Epithelial cell of esophagus (primary cell): ENCODE data around the gene KBTBD13.

Experiments used
- DNase-seq: peaks from one replicate; pipeline ENCODE4 v3.0.0; 2010; ENCODE audit warnings: low read depth
- H3K4me3 ChIP-seq: 2 replicates; pipeline ENCODE4 v1.5.1; 2011; ENCODE audit warnings: mild to moderate bottlenecking, low read length, control low read depth
- CTCF ChIP-seq: IDR thresholded peaks from 2 replicates; pipeline ENCODE4 v1.5.1; 2011; ENCODE audit warnings: low read depth, mild to moderate bottlenecking, low read length, control low read depth, inconsistent platforms; ENCODE audit not compliant: insufficient read depth; ENCODE audit errors: missing control alignments

The KBTBD13 gene

DNA sequence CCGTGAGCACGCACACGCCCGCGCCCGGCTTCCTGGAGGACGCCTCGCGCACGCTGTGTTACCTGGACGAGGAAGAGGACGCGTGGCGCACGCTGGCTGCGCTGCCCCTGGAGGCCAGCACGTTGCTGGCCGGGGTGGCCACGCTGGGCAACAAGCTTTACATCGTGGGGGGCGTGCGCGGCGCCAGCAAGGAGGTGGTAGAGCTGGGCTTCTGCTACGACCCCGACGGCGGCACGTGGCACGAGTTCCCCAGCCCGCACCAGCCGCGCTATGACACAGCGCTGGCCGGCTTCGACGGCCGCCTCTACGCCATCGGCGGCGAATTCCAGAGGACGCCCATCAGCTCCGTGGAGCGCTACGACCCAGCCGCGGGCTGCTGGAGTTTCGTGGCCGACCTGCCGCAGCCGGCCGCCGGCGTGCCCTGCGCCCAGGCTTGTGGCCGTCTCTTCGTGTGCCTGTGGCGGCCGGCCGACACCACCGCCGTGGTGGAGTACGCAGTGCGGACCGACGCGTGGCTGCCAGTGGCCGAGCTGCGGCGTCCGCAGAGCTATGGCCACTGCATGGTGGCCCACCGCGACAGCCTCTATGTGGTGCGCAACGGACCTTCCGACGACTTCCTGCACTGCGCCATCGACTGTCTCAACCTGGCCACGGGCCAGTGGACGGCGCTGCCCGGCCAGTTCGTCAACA is 890 bp downstream of the KBTBD13 start:
- no peak for DNase-seq
- no peak for TF ChIP-seq CTCF
- H3K4me3 ChIP-seq: no peak overlapping the region

GRCh38 chr15:65077981-65078352 is 1.4 kb downstream of the KBTBD13 start:
- peak; percentile 73 for DNase-seq
- TF ChIP-seq CTCF: peak; percentile 70
- H3K4me3 ChIP-seq: no peak overlapping the region

DNA sequence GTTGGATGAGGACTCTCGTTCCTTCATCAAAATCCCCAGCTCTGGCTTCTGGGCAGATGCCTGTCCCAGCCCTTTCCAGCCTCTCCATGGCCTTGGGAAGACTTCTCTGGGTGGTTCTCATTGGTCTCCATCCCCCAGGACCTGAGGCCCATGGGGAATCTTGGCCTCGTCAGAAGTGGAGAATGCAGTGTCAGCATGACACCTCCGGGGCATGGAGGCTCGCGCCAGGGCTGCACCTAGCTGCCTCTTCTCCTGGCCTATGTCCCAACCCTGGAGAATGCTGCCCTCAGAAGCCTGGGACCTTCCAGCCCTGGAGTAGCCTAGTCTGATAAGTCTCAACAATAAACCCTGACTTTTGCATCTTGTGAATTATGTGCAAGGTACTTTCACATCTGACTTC is 3.0 kb downstream of the KBTBD13 start:
- no peak overlapping the region for H3K4me3 ChIP-seq
- no peak for DNase-seq
- no peak for TF ChIP-seq CTCF

DNA sequence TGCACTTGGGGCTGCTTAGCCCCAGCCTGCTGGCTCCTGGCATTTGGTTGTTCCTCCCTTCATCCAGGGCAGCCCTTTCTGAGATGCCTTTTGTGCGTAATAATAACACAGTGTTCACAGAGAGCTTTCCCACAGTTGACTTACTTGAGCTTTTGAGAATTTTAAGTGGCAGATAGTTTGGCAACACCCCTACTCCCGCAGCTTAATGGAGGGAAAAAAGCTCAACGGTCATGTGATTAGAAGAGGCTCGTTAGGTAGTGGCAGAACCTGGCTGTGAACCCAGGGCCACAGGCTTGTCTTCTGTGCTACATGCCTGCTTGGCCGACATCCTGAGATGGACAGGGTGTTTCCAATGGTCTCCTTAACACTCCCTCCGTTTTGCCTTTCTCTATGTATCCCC is 4.7 kb downstream of the KBTBD13 start:
- H3K4me3 ChIP-seq: no peak overlapping the region
- DNase-seq: no peak

DNA sequence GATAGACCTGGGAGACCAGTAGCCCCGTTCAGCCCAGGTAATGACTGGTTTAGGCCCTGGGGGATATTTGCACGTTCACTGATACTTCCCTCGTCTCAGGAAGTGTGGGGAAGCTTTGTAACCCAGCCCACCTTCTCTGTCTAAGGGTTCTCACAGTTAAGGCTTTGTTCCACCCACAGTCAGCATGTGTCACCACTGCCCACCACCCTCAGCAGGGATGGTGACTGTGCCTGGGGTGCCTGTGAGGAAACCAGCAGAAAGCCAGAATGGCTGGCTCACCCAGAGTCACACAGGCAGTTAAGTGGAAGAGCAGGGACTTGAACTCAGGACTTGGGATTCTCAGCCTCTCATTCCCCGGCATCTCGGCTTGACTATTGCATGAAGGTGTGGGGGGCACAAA is 5.2 kb downstream of the KBTBD13 start:
- no peak overlapping the region for H3K4me3 ChIP-seq
- peak; percentile 33 for DNase-seq
- TF ChIP-seq CTCF: no peak

More for the DNA sequence above, 4.7 kb downstream of the KBTBD13 start:
- TF ChIP-seq CTCF: no peak

DNA sequence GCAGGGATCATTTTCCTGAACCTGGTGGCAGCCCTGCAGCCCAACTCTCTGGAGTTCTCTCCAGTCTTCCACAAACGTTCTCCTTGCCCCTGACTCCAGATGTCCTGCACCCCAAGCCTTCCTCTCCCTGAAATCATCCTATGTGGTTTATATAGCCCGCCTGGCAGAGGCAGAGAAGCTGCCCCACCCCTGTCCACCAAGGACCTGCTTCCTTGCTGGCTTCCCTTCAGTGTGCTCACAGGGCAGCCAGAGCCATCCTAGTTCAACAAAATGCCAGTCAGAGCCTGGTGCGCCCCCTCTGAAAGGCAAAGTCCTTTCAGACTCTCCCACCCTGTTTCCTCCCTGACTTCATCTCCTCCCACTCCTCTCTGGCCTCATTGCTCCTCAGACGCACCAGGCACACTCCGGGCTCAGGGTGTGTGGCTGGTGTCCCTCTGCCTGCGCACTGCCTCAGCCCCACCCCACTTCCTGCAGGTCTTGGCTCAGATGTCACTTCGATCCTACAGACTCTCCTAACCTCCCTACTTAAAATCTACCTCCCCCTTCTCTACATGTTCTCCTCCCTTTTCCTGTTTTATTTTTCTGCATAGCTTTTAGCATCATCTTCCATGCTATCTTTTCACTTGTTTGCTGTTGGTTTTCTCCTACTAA is 5.9 kb downstream of the KBTBD13 start:
- H3K4me3 ChIP-seq: no peak overlapping the region
- DNase-seq: peak; percentile 26
- no peak for TF ChIP-seq CTCF

DNA sequence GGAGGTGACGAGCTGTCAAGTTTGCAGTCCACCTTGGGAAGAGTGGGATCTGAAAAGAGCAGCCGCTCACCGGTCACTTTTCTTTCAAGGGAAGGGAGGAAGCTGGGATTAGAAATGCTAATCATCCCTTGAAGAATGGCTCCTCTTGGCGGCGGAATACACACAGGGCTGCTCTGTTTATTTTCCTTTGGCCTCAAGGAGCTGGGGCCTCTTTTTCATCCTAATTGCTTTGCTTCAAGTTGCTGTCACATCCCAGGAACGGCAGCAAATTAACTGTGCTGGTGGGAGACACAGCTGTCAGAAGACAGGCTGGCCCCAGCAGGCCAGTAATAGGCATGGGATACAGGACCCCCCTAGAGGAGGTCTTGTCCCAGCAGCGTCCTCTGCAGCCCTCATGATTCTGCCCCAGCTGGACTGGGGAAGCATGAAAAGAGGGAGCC is 6.7 kb downstream of the KBTBD13 start:
- peak; percentile 29 for TF ChIP-seq CTCF
- no peak for DNase-seq
- H3K4me3 ChIP-seq: no peak overlapping the region
